ENCODE data around the gene OLFM1. TPM values are rescaled to one million over a fixed set of nuclear protein-coding genes. Genes with fewer than 3 reads are reported as not detected.
"Not testable (repeated sequence)": the region's sequence is repeated elsewhere in the genome, so short reads cannot be mapped to it uniquely, and the experiment has no call there.

OLFM1 gene
- total RNA-seq, 1 donor from 2014 or later = 11.9 TPM

- DNase-seq (peak; percentile 34), ATAC-seq (ENCODE audit: poor library complexity) (peak; percentile 38)
- intact Hi-C loops (cut with DNase I) = no loop called here
These were observed 49.7 kb downstream of the OLFM1 start for GRCh38 chr9:135136991-135137832.

- peak; percentile 16 for DNase-seq
- intact Hi-C loops (cut with DNase I) = no loop called here
- no peak for ATAC-seq (ENCODE audit: poor library complexity)
These were observed 50.8 kb downstream of the OLFM1 start for GRCh38 chr9:135138078-135138855.

- intact Hi-C loops (cut with DNase I) = no loop called here
- DNase-seq (no peak), ATAC-seq (ENCODE audit: poor library complexity) (no peak)
These were observed 52.0 kb downstream of the OLFM1 start for GRCh38 chr9:135139366-135139959.

GRCh38 chr9:135141183-135141774 is 53.8 kb downstream of the OLFM1 start:
- DNase-seq = no peak
- no peak for ATAC-seq (ENCODE audit: poor library complexity)
- intact Hi-C loops (cut with DNase I) = no loop called here

GRCh38 chr9:135144581-135145170 is 57.2 kb downstream of the OLFM1 start:
- ATAC-seq (ENCODE audit: poor library complexity) (peak; percentile 15), DNase-seq (no peak)
- intact Hi-C loops (cut with DNase I) = no loop called here

- intact Hi-C loops (cut with DNase I) = no loop called here
- DNase-seq (no peak), ATAC-seq (ENCODE audit: poor library complexity) (no peak)
These were observed 57.8 kb downstream of the OLFM1 start for GRCh38 chr9:135145312-135145711.

- intact Hi-C loops (cut with DNase I) = no loop called here
- DNase-seq (no peak), ATAC-seq (ENCODE audit: poor library complexity) (no peak)
These were observed 58.8 kb downstream of the OLFM1 start for GRCh38 chr9:135146241-135146640.

- intact Hi-C loops (cut with DNase I) = no loop called here
- no peak for ATAC-seq (ENCODE audit: poor library complexity)
- peak; percentile 14 for DNase-seq
These were observed 59.5 kb downstream of the OLFM1 start for GRCh38 chr9:135146766-135147473.

GRCh38 chr9:135147474-135147805 is 60.0 kb downstream of the OLFM1 start:
- intact Hi-C loops (cut with DNase I) = no loop called here
- ATAC-seq (ENCODE audit: poor library complexity) = no peak
- no peak for DNase-seq

- DNase-seq (peak; percentile 33), ATAC-seq (ENCODE audit: poor library complexity) (no peak)
- intact Hi-C loops (cut with DNase I) = no loop called here
These were observed 60.5 kb downstream of the OLFM1 start for GRCh38 chr9:135147938-135148337.

GRCh38 chr9:135148386-135148785 is 60.9 kb downstream of the OLFM1 start:
- no peak for ATAC-seq (ENCODE audit: poor library complexity)
- intact Hi-C loops (cut with DNase I) = no loop called here
- peak; percentile 1 for DNase-seq

- ATAC-seq (ENCODE audit: poor library complexity); DNase-seq; intact Hi-C loops (cut with DNase I): not testable (repeated sequence)
These were observed 62.4 kb downstream of the OLFM1 start for GRCh38 chr9:135149901-135150300.

GRCh38 chr9:135150981-135151380 is 63.5 kb downstream of the OLFM1 start:
- intact Hi-C loops (cut with DNase I) = no loop called here
- ATAC-seq (ENCODE audit: poor library complexity) = no peak
- DNase-seq = no peak

- intact Hi-C loops (cut with DNase I) = no loop called here
- no peak for ATAC-seq (ENCODE audit: poor library complexity)
- no peak for DNase-seq
These were observed 64.5 kb downstream of the OLFM1 start for GRCh38 chr9:135151757-135152613.

- intact Hi-C loops (cut with DNase I) = no loop called here
- ATAC-seq (ENCODE audit: poor library complexity) (no peak), DNase-seq (peak; percentile 27)
These were observed 65.3 kb downstream of the OLFM1 start for GRCh38 chr9:135152614-135153334.

GRCh38 chr9:135154050-135154615 is 66.7 kb downstream of the OLFM1 start:
- DNase-seq (peak; percentile 16), ATAC-seq (ENCODE audit: poor library complexity) (no peak)
- intact Hi-C loops (cut with DNase I) = no loop called here

GRCh38 chr9:135155396-135155795 is 67.9 kb downstream of the OLFM1 start:
- peak; percentile 1 for DNase-seq
- intact Hi-C loops (cut with DNase I) = no loop called here

More at GRCh38 chr9:135155396-135155795, 67.9 kb downstream of the OLFM1 start:
- no peak for ATAC-seq (ENCODE audit: poor library complexity)

Measured in Right ventricle myocardium superior (tissue), 1 donor.